Adrenal gland (tissue), 5 donors: ENCODE measurements around the gene NIN.

Source experiments
- POLR2A ChIP-seq, 2 donors: fragments of 450-650 bp; IDR thresholded peaks; one replicate each; pipeline ENCODE4 v1.6.1; 2017; ENCODE audit warnings: antibody characterized with exemption in 2 of 2, mild to moderate bottlenecking in 2 of 2, moderate library complexity in 1 of 2
- TF ChIP-seq, protein P1 (sequence below), 6 experiments: fragments of 450-650 bp in 4 of 6; fragments of 200-600 bp in 2 of 6; sonication (generic) in 1 of 6; IDR thresholded peaks; 1 replicate in 5 of 6; 2 replicates in 1 of 6; pipeline versions ENCODE4 v1.5.1 to v1.8.0; 2016 to 2021; ENCODE audit warnings: antibody characterized with exemption in 6 of 6, mild to moderate bottlenecking in 2 of 6, moderate library complexity in 1 of 6
- donor health status: DM: no; HTN: no; CAD: no.

DNA sequence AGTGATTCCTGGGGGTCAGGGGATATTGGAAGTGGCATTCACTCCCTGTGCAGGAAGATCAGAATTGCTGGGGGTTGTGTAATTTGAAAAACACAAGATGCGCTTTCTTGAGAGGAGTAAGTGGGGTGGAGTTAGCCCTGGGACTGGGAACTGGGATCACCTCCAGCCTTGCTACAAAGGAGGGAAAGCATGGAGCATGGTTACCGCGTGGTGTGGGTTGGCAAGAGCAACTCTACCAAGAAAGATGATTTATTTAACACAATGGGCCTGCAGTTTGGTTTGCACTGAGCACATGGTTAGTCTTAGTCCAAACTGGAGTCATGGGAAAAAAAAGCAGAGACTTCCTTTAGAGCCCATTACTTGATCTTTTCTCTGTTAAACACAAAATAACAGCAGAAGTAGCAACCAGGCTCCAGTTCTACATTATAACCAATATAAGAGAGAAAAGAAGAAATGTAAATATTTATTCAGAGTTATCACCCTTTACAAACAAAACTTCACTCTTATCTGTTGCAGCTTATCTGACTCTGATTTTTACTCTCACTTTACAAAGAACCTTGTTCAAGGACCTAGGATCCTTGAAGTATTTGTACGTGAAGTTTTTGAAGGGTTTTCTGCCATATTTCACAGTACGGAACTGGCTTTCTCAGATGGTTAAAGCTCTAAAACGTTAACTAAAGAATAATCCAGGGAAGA, 2.1 kb upstream of the NIN start:
- no peak for TF ChIP-seq POLR2A (IDR thresholded peaks at IDR 0.05)
- TF ChIP-seq, protein P1, sequence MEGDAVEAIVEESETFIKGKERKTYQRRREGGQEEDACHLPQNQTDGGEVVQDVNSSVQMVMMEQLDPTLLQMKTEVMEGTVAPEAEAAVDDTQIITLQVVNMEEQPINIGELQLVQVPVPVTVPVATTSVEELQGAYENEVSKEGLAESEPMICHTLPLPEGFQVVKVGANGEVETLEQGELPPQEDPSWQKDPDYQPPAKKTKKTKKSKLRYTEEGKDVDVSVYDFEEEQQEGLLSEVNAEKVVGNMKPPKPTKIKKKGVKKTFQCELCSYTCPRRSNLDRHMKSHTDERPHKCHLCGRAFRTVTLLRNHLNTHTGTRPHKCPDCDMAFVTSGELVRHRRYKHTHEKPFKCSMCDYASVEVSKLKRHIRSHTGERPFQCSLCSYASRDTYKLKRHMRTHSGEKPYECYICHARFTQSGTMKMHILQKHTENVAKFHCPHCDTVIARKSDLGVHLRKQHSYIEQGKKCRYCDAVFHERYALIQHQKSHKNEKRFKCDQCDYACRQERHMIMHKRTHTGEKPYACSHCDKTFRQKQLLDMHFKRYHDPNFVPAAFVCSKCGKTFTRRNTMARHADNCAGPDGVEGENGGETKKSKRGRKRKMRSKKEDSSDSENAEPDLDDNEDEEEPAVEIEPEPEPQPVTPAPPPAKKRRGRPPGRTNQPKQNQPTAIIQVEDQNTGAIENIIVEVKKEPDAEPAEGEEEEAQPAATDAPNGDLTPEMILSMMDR (IDR thresholded peaks at IDR 0.05): no peak
